ENCODE data around the gene GPR157.

GPR157 gene

GRCh38 chr1:9086045-9086444 lies 42.9 kb downstream of the GPR157 start:
- no peak for DNase-seq

- no peak for DNase-seq
Measured at GRCh38 chr1:9085306-9085940, 43.5 kb downstream of the GPR157 start.

GRCh38 chr1:9084906-9085305 lies 44.0 kb downstream of the GPR157 start:
- no peak for DNase-seq

- no peak for DNase-seq
Measured at GRCh38 chr1:9081473-9081872, 47.4 kb downstream of the GPR157 start.

GRCh38 chr1:9080705-9081291 lies 48.1 kb downstream of the GPR157 start:
- DNase-seq, result no peak

- no peak for DNase-seq
Measured at GRCh38 chr1:9079988-9080704, 48.8 kb downstream of the GPR157 start.

GRCh38 chr1:9078752-9079500 lies 50.0 kb downstream of the GPR157 start:
- no peak for DNase-seq

- no peak for DNase-seq
Measured at GRCh38 chr1:9078015-9078751, 50.7 kb downstream of the GPR157 start.

GRCh38 chr1:9075022-9075421 lies 53.9 kb downstream of the GPR157 start:
- DNase-seq, result no peak

- no peak for DNase-seq
Measured at GRCh38 chr1:9073143-9073542, 55.8 kb downstream of the GPR157 start.

GRCh38 chr1:9071554-9072235 lies 57.2 kb downstream of the GPR157 start:
- no peak for DNase-seq

GRCh38 chr1:9070486-9070885 lies 58.4 kb downstream of the GPR157 start:
- no peak for DNase-seq

GRCh38 chr1:9069326-9070100 lies 59.4 kb downstream of the GPR157 start, which contains the start of gene SLC2A5:
TSS of gene SLC2A5 (minus strand) at chr1:9069635. CDS start at chr1:9069536, 99 bp downstream.
- DNase-seq, result no peak

GRCh38 chr1:9068981-9069325 lies 59.9 kb downstream of the GPR157 start:
- no peak for DNase-seq

- DNase-seq, result no peak
Measured at GRCh38 chr1:9066945-9067807, 61.7 kb downstream of the GPR157 start.

- no peak for DNase-seq
Measured at GRCh38 chr1:9065213-9065751, 63.6 kb downstream of the GPR157 start.

- DNase-seq, result no peak
Measured at GRCh38 chr1:9062846-9063245, 66.1 kb downstream of the GPR157 start.

GRCh38 chr1:9062021-9062471 lies 66.9 kb downstream of the GPR157 start:
- DNase-seq, result no peak

- DNase-seq, result no peak
Measured at GRCh38 chr1:9061252-9061960, 67.5 kb downstream of the GPR157 start.
